ENCODE measurements around the gene RBFOX2.

RBFOX2 gene

DNA sequence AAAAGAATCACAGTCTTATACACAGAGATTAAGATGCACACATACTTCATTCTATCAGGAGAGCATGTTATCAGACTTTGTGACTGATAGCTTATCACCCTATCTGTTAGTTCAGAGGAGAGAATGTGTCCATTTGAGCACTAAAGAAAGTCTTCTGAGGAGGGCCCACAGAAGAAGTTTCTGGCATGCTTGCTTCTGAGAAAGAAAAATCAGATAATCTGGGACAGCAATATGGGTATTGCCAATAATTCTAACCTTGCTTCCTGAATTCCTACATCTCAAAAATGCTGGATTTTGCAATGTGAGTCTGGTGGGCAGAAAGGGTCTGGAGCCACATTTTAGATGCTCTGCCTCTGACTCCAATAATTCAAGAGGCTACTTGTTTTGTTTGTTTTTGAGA lies 128.9 kb downstream of the RBFOX2 start:
- no peak for DNase-seq (ENCODE audit: low read depth)

DNA sequence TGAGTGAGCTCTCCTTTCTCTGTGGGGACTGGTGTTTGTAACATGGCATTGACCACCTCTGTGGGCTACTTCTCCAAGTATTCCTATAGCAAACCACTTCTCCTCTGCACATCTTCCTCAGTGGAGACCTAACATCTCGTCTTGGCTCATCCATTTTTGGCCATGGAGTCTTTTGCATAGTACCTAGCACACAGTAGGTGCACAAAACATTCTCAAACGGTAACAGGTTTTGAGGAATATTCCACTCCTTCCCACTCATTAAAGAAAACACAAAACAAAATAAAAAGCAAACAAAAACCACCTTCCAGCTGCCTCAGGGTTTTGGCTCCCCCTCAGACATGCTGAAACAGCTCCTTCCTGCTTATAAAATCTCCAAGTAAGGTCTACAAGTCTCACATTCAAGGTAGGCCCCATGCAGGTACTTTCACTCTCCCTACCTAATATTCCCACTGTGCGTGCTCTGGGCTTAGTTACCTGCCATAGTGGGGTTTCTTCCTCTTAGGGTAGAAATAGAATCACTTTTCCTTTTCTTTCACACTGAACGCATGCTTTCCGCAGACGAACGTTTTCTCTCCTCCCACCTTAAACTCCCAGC lies 132.4 kb downstream of the RBFOX2 start:
- no peak for DNase-seq (ENCODE audit: low read depth)

DNA sequence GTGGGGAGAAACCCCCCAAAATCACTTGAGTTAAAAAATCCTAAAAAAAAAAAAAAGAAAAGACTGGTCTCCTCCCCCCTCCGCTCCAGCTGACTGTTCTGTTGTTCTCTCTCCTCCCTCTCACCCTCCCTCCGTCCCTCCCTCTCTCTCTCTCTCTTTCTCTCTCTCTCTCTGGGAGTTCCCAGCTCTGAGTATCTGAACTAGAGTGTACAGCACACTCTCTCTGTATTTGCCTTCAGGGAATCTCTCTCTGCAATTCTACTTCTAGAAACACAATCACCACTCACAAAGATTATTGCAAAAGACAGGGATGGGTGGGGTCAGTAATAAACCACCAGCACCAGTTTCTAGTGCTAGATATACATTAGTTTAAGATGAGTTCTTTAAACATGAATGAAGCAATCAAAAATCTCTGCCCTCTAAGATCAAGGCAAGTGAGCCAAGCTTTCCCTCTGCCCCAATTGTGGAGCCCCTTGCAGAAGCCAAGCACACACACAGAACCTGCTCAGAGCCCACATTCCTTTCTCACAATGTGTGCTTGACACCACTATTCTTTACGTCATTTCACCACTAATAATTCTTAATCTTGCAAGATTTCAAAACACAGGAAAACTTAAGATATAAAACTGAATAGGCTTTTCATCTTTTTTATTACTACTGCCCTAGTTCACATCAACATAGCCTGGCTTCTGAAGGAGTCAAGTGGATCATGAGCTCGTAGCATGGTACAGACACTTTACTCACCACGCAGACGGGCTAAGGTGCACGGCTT lies 133.5 kb downstream of the RBFOX2 start:
- no peak for DNase-seq (ENCODE audit: low read depth)

DNA sequence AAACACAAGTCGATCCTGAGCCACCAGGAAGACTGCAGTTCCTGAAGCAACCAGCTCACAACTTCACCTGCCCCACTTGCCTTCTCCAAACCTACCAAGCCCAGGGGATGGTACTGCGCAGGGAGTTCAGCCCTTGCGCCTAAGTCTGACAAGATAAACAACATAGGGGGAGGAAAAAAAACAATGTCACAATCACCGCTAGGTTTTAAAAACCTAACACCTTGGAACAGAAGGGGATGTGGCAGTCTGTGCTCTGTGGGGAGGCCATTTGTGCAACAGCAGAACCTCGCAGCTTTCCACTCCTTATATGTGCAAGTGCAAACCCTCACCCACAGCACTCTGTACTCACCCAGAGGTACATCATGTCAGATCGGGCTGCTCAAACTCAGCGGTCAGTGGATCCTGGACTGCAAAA lies 134.2 kb downstream of the RBFOX2 start:
- no peak for DNase-seq (ENCODE audit: low read depth)

DNA sequence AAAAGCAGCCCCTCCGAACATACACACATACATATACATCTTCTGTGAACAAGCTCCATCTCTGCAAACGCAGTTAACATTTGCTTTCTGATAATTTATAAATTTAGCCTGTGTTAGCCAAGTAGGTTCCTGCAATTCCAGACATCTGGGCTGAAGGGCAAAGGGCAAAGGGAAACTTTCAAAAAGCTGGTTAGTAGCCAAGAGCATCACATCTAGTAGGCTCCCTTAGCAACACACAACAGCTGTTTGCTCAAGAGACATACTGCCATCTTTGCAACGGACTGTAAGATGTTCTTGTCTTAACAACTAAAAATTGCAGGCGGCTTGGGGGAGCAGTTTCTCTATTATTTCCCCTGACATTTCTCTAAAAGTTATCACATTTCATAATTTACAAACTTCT lies 134.9 kb downstream of the RBFOX2 start:
- no peak for DNase-seq (ENCODE audit: low read depth)

- DNase-seq (ENCODE audit: low read depth): no peak
These were observed 136.4 kb downstream of the RBFOX2 start for GRCh38 chr22:35892192-35892591.

- DNase-seq (ENCODE audit: low read depth): no peak
These were observed 137.2 kb downstream of the RBFOX2 start for GRCh38 chr22:35891442-35891841.

GRCh38 chr22:35889071-35889470 lies 139.6 kb downstream of the RBFOX2 start:
- DNase-seq (ENCODE audit: low read depth): no peak

DNA sequence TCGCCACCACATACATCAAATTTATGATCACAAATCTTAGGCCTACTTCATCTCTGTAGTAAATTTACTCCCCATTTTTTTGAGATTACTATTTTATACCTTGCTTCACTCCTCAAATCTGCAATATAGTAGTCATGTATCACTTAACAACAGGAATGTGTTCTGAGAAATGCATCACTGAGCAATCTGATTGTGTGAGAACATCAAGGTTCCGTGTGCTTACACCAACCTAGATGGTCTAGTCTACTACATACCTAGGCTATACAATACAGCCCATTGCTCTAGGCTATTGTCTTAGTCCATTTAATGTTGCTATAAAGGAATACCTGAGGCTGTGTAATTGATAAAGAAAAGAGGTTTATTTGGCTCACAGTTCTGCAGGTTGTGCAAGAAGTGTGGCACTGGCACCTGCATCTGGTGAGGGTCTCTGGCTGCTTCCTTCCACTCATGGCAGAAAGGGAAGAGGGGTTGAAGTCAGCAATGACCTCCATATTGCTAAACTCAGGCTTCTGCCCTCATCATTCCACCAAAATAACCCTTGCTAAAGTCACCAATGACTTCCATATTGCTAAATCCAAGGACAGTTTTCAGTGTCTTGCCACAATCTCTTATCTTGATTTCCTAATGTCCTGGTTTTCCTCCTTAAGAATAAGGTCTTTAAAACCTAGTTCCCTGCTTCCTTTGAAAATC lies 140.3 kb downstream of the RBFOX2 start:
- DNase-seq (ENCODE audit: low read depth): no peak

DNA sequence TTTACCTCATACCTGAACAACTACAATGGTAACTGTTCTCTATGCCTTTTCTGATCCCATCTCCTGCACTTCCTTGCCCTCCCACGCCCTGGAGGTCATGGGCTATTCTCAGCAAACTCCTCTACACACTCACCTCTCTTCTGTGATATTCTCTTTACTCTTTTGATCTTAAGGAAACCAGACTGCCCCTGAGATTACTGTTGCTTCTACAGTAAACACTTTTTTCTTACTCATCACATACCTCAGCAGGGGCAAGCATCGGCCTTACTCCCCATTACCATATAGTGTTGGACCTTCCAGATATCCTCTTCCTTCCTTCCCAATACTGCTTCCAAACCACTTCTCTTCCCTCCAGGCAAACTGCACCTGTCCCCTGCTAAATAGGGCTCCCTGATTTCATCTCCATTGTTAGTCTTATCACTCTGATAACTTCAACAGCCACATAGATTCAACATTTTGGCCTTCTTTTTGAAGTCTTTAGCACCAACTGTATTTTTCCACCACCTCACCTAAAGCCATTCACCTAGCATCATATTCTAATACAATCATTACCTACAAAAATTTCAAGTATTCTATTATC lies 141.2 kb downstream of the RBFOX2 start:
- no peak for DNase-seq (ENCODE audit: low read depth)

DNA sequence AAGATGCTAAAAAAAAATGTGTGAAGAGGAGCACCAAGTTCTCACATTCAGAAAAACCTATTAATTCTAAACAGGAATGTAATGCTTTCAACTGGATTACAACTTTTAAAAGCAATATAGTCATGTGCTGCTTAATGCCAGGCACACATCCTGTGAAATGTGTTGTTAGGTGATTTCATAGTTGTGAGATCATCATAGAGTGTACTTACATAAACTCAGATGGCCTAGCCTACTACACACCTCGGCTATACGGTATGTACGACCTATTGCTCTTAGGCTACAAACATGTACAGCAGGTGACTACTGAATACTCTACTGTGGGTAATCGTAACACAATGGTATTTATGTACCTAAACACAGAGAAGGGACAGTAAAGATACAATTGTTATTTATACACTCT lies 142.3 kb downstream of the RBFOX2 start:
- no peak for DNase-seq (ENCODE audit: low read depth)

DNA sequence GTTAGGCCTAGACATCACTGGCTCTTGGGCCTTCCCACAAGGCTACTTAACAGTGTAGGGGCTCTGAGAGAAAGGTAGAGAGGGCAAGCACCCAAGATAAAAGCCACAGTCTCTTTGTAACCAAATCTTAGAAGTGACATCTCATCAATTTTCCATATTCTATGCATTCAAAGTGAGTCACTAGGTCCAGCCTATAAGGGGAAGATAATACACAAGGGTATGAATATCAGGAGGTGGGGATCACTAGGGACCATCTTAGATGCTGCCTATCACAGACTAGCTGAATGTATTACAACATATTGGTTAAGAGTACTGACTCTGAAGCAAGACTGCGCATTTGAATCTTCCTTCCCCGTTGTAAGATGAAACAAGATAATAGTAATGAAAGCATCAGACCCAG lies 144.1 kb downstream of the RBFOX2 start:
- DNase-seq (ENCODE audit: low read depth): no peak

DNA sequence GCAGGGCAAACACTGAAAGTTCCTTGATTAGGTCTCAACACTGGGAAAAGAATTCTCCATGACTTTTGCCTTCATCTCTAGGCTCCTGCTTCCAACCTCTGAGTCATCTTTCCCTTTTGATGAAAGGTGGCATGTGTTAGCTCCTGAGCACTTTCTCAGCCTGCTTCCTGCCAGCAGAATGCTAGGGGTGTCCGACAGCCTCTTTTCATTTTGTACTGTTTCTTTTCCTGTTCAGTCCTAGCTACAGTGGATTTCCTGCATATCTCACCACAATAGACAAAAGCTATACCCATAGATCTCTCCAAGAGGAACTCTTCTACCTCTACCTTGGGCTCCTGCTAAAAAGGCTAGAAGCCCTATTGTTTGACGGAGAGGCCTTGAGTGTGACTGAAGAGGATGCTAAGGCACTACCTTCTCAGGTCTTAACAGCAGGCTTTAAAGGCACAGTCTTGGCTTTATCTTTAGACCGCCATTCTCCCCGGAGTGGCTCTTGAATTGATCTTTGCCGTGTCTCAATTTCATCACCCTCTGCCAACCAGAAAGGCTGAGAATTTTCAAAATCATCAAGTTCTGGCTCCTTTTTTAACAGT lies 145.5 kb downstream of the RBFOX2 start:
- DNase-seq (ENCODE audit: low read depth): no peak

GRCh38 chr22:35882211-35883030 lies 146.2 kb downstream of the RBFOX2 start:
- no peak for DNase-seq (ENCODE audit: low read depth)

- no peak for DNase-seq (ENCODE audit: low read depth)
These were observed 149.3 kb downstream of the RBFOX2 start for GRCh38 chr22:35879351-35879750.

GRCh38 chr22:35873426-35873825 lies 155.2 kb downstream of the RBFOX2 start:
- DNase-seq (ENCODE audit: low read depth): no peak

GRCh38 chr22:35872451-35872850 lies 156.2 kb downstream of the RBFOX2 start:
- DNase-seq (ENCODE audit: low read depth): no peak

DNA sequence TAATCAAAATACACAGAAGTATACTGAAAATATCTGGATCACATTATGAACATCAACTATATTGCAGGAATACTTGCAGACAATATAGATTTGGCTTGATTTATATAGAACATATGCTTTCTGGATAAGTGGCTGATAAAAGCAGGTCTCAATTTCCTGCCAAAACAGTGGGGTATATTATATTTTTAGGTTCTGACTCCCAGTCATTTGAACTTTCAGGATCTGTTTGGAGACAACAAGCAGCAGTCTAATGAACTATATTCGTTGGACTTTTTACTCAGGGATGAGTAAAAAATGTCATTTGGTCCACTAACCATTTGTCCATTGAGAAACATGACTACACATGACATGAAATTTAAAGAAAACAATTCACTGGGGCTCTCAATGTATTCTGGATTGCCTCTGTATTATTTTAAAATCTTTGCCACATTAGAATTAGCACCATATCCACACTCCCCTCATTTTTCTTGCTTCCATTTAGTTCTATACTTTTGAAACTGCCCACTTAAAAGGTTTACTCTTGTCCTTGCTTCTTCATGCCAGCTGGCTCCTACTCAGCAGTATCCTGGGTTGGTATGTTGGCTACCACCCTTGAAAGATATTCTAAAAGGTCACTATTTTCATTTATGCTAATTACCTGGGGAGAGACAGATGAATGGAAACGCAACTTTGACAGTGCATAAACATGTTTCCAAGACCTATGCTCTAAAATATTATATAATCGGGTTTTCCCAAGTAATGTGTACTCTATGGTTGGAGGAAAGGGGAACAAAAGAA lies 157.9 kb downstream of the RBFOX2 start:
- DNase-seq (ENCODE audit: low read depth): no peak

DNA sequence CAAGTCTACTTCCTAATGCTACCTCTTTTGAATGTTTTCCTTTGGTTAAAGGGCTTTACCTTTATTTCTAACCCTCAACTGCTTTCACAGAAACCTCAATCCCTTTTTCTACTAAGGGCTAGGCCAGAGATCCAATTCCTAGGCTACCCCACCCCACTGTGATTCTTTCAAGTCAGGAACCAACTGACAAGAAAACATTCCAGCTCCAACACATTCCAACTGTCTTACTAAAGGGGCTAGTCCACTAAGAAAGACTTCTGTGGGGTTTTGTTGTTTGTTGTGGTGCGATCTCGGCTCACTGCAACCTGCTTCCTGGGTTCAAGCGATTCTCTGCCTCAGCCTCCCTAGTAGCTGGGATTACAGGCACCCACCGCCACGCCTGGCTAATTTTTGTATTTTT lies 159.7 kb downstream of the RBFOX2 start:
- DNase-seq (ENCODE audit: low read depth): no peak

- DNase-seq (ENCODE audit: low read depth): no peak
These were observed 162.0 kb downstream of the RBFOX2 start for GRCh38 chr22:35866651-35867050.

All from activated gamma-delta T cell treated with anti-CD3 and anti-CD28 coated beads, Interleukin-2, amount 50 U/mL, for 16 hours (primary cell).